Activated CD8-positive, alpha-beta memory T cell treated with anti-CD3 and anti-CD28 coated beads, Interleukin-2, amount 50 U/mL, for 24 hours (primary cell): ENCODE results near the gene CABP2.
"Not testable (repeated sequence)": the region's sequence is repeated elsewhere in the genome, so short reads cannot be mapped to it uniquely, and the experiment has no call there.

Source experiments
- DNase-seq: peaks from one replicate; pipeline ENCODE4 v3.0.0-alpha.2; 2020; ENCODE audit errors: extremely low read depth

Gene CABP2

DNA sequence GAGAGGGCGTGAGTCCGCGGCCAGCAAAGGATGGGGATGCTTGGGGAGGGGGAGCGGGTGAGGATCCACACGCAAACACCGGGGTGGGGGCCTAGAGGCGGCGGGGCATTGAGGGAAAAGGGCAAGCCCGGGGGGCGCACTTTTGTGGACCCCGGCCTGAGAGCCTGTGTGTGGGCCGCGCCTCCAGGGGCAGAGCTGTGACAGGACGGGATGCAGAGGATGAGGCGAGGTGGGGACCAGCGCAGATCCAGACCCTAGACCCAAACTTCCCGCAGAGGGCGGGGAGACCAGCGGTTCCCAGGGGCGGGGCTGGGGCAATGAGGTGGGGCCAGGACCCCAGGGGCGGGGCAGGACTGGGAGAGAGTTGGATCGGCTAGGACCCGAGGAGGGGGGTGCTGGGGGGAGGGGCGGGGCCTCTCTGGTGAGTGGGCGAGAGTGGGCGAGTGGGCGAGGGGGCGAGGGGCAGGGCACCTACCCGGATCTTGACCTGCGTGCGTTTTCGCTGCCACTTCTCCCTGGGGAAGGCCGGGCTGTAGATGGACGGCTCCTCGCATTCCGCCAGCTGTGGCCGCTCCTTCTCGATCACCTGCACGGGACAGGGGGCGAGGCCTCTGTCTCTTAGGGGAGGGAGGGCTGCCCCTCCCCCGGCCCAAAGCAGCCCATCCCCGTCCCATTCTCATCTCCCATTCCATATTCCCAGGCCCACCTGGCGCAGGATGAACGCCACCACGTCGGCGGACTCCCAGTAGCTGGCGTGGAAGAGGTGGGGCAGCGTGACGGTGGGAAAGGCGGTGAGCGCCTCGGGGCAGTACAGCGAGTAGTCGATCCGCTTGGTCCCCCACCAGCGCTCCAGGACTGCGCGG, 28.6 kb downstream of the CABP2 start:
- DNase-seq = no peak

- DNase-seq = no peak
Observed at GRCh38 chr11:67493548-67494370, 29.5 kb downstream of the CABP2 start.

GRCh38 chr11:67492801-67493547, 30.3 kb downstream of the CABP2 start:
- no peak for DNase-seq

DNA sequence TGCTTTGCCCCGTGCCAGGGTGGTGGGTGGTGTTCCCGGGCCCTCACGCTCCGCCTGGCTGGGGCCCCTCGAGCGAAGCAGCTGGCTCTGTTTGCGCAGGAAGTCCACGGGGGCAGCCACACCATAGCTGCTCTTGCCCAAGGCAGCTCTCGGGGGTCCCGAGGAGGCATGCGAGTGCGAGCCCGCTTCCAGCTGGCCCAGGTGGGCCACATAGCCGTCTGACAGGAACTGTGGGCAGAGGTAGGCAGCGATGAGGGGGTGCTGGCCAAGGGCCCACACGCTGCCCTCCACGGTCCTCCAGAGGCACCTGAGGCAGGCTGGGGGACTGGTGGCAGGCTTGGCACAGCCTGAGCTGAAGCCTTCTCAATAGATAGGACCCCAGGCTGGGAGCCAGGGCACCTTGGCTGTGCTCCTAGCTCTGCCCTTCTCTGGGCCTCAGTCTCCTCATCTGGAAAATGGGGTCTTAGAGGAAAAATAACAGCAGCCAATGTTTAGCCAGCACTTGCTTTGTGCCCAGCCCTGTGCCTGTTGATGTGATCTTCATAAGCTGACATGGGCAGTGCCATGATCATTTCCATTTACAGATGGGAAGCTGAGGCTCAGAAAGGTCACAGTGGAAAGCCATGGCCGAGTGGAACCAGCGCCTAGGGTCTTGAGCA, 31.0 kb downstream of the CABP2 start:
- no peak for DNase-seq

- no peak for DNase-seq
Observed at GRCh38 chr11:67491276-67492068, 31.8 kb downstream of the CABP2 start.

DNA sequence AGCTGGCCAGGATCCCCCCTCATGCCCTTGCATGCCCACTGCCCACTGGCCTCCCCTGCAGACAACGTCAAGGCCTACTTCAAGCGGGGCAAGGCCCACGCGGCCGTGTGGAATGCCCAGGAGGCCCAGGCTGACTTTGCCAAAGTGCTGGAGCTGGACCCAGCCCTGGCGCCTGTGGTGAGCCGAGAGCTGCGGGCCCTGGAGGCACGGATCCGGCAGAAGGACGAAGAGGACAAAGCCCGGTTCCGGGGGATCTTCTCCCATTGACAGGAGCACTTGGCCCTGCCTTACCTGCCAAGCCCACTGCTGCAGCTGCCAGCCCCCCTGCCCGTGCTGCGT, 32.5 kb downstream of the CABP2 start:
- DNase-seq = no peak

GRCh38 chr11:67489885-67490726, 33.1 kb downstream of the CABP2 start:
- no peak for DNase-seq

- no peak for DNase-seq
Observed at GRCh38 chr11:67489203-67489884, 33.9 kb downstream of the CABP2 start.

- DNase-seq = no peak
Observed at GRCh38 chr11:67486481-67487195, 36.6 kb downstream of the CABP2 start.

DNA sequence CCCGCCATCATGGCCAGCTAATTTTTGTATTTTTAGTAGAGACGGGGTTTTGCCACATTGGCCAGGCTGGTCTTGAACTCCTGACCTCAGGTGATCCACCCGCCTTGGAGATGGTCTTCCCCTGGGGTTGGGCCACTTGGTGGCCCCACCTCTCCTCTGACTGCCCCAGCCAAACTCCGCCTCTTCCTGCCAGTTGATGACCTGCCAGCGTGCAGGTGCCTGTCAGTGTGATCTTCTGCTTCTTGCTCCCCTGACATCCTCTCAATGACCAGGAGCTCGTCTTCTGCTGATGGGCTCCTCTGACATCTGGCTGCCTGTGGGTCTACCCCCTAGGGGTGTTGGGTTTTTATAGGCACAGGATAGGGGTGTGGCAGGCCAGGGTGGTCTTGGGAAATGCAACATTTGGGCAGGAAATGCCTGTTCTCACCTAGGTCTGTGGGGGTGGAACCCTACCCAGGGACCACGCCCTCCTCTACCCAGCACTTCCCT, 37.3 kb downstream of the CABP2 start:
- DNase-seq = not testable (repeated sequence)

- no peak for DNase-seq
Observed at GRCh38 chr11:67484847-67485311, 38.4 kb downstream of the CABP2 start.

GRCh38 chr11:67483831-67484665, 39.2 kb downstream of the CABP2 start:
- DNase-seq = no peak

GRCh38 chr11:67482827-67483798, 40.1 kb downstream of the CABP2 start, which contains the start of gene AIP:
Gene AIP (plus strand): TSS chr11:67483026. CDS start chr11:67483159, 133 bp downstream.
- DNase-seq = peak; percentile 93

DNA sequence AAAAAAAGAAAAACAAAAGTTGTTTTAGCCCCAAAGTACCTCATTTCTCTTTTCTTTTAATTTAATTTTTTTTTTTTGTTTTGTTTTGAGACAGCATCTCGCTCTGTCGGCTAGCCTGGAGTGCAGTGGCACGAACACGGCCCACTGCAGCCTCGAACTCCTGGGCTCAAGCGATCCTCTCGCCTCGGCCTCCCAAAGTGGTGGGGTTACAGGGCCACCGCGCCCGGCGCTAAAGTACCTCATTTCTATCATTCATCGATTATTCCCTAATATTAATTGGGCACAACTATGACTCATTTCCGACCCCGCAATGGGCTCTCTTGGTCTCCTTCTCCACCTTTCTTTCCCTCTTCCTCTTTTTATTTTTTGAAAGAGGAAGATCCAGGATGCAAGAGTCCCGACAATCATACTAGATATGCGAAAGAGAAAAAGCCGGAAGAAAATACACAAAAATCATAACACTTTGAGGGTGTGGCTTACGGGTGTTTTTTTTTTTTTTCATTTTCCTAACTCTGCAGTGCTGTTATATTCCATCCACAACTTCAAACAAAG, 40.9 kb downstream of the CABP2 start:
- no peak for DNase-seq

- not testable (repeated sequence) for DNase-seq
Observed at GRCh38 chr11:67477344-67478050, 45.7 kb downstream of the CABP2 start.
